GM11168 (cell line): Measurements from ENCODE around the gene TGFBR3.
"Not testable (repeated sequence)": the region's sequence is repeated elsewhere in the genome, so short reads cannot be mapped to it uniquely, and the experiment has no call there.

ENCODE experiments used
- in situ Hi-C: fragments of 300-500 bp; cut with MboI; formaldehyde crosslinking; loops from one replicate; pipeline ENCODE4 v1.12.0; 2022; ENCODE audit warnings: low sequenced_read_pairs; ENCODE audit not compliant: unreplicated experiment

The TGFBR3 gene

GRCh38 chr1:91674107-91674506 is 211.8 kb downstream of the TGFBR3 start:
- in situ Hi-C loops, result no loop called here

DNA sequence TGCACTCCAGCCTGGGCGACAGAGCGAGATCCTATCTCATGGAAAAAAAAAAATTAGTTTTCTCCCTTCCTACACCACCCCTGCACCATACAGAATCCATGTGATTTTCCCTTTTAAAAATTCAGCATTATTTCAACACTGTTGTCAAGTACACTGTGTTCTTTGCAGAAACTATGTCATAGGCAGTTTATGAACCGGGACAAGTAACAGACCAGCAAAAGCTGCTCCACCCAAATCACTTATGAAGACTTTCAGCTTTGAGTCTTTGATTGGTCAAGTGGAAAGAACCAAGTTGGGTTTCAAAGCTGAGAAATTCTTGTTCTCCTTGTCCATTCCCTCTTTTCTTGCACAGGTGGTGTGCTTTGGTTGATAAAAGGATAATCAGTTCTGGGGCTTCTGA is 212.3 kb downstream of the TGFBR3 start:
- in situ Hi-C loops, result no loop called here

DNA sequence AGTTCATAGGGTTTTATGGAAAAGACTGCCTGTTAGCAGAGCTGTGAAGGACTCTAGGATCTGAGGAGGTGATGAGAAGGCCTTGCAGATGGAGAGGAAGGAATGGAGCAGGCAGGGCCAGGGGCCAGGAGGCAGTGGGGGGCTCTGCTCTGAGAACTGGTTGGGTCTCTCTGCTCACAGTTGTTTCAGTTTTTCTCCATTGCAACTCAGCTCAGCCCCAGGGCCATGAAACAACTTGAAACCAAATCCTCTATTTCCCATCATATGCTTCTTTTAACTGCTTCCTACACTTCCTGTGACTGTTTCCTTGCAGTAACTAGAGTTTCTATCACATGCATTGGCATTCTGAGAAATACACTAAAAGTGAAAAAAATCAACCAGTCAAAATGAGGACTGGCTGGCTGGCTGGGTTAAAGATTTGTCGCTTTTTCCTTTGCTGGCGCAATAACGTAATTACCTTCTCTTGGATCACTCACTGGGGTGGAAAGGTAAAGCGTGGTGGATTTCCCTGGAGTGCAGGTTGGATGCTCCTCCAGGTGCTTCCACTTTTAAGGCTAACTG is 213.3 kb downstream of the TGFBR3 start:
- in situ Hi-C loops, result no loop called here

- in situ Hi-C loops, result no loop called here
Measured at GRCh38 chr1:91670781-91671180, 215.2 kb downstream of the TGFBR3 start.

GRCh38 chr1:91669584-91670350 is 216.2 kb downstream of the TGFBR3 start:
- in situ Hi-C loops, result no loop called here

GRCh38 chr1:91666651-91667050 is 219.3 kb downstream of the TGFBR3 start:
- in situ Hi-C loops, result not testable (repeated sequence)

DNA sequence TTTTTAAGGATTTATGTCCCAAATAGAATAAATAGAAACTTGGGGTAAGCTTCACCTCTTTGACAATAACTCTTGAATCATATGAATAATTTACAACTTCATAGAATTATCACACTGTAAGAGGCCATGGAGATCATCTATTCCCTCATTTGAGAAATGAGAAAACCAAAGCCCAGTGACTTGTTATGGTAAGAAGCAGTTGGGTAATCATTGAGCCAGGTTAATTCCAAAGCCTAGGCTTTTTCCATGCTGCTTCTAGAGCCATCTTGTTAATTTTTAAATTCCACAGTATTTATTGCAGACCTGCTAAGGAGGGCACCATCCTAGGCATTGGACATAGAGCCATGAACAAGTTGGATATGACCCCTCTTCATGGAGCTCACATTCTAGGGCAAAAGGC is 224.8 kb downstream of the TGFBR3 start:
- in situ Hi-C loops, result no loop called here

DNA sequence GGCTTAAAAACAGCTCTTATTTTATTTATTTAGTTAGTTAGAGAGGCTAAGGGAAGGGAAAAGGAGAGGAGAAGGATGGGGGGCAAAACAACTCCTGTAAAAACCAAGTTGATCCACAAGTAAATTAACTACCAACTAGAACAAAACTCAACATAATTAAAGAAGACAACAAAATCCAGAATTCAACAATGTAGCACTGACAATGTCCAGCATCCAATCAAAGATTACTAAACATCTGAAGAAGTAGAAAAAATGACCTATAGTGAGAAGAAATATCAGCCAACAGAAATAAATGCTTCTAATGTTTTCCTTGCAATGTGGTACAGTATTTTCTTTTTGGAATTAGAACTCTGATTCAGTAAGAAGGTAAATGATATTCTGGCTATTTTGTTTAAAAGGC is 225.2 kb downstream of the TGFBR3 start:
- in situ Hi-C loops, result no loop called here

- in situ Hi-C loops, result no loop called here
Measured at GRCh38 chr1:91655912-91656449, 230.0 kb downstream of the TGFBR3 start.

DNA sequence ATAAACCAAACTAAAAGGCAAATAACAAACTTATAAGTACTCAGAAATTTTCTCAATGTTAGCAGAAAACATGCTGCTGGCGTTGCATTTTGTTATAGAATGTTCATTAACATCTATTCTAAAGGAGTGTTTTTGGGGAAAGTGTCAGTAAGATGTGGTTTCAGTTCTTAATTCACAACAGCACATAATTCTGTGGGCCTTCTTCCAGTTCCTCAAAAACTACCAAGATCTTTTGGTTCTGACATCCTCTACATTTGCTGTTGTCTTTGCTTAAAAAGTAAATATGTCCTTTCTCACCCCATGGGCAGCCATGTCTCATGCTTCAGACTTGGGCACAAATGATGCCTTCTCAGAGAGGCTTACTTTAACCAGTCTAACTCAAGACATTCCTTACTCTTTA is 232.8 kb downstream of the TGFBR3 start:
- in situ Hi-C loops, result no loop called here

- in situ Hi-C loops, result no loop called here
Measured at GRCh38 chr1:91651661-91652071, 234.3 kb downstream of the TGFBR3 start.

DNA sequence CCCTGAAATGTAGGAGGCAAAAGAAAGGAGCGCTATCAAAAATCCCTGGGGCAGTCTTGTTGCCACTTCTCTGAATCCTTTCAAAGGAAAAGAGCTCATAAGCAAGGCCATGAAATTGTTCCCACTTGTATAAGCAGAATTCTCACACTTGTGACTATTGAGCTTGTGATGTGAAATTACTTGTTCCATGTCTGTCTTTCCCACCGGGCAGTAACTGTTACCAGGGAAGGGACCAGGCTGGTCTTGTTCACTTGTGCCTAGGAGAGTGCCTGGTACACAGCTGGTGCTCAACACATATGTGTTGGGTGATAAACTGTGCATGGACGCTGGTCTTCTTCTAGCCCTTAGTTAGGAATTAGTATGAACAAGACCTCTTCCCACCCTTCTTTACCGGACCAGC is 234.7 kb downstream of the TGFBR3 start:
- in situ Hi-C loops, result no loop called here

DNA sequence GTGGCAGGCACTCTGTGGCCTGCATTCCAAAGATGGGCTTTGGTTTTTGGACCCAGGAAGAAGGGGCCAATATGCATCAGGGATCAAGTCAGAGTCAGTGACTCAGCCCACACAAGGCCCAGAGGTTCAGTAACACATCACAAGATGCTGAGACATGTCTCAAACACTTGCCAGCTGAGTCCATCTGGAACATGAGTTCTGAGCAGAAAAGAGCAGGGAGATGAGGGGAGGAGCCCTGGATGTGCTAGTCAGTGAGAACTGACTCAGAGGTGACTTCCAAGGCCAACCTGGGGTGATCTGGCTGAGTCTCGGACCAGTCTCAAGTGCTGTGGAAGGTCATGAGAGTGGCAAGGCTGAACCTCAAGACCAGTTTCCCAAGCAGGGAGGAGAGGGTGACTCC is 235.2 kb downstream of the TGFBR3 start:
- in situ Hi-C loops, result no loop called here

GRCh38 chr1:91647061-91647460 is 238.9 kb downstream of the TGFBR3 start:
- in situ Hi-C loops, result no loop called here

- in situ Hi-C loops, result no loop called here
Measured at GRCh38 chr1:91645031-91645430, 240.9 kb downstream of the TGFBR3 start.

GRCh38 chr1:91643431-91643830 is 242.5 kb downstream of the TGFBR3 start:
- in situ Hi-C loops, result no loop called here

DNA sequence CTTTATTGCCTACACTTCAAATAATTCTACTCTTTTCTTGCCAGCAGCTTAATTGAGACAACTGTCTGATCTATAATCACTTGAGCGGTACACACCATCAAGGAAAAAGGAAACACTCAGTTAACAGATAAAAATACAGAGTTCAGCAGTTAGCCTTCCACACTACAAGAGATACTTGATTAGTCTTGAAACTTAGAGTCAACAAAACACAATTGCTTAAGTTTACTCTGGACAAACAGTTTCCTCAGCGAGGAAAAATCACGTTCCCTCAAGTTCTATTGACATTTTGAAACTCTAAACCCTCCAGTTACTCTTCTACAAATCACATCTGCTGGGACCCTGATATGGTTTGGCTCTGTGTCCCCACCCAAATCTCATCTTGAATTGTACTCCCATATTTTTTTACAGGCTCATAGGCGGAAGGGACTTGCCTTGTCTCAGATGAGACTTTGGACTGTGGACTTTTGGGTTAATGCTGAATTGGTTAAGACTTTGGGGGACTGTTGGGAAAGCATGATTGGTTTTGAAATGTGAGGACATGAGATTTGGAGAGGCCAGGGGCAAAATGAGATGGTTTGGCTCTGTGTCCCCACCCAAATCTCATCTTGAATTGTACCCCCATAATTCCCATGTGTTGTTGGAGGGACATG is 244.9 kb downstream of the TGFBR3 start:
- in situ Hi-C loops, result no loop called here

GRCh38 chr1:91637539-91637994 is 248.4 kb downstream of the TGFBR3 start:
- in situ Hi-C loops, result no loop called here

GRCh38 chr1:91635763-91636162 is 250.2 kb downstream of the TGFBR3 start:
- in situ Hi-C loops, result no loop called here

GRCh38 chr1:91633438-91633837 is 252.5 kb downstream of the TGFBR3 start:
- in situ Hi-C loops, result no loop called here

DNA sequence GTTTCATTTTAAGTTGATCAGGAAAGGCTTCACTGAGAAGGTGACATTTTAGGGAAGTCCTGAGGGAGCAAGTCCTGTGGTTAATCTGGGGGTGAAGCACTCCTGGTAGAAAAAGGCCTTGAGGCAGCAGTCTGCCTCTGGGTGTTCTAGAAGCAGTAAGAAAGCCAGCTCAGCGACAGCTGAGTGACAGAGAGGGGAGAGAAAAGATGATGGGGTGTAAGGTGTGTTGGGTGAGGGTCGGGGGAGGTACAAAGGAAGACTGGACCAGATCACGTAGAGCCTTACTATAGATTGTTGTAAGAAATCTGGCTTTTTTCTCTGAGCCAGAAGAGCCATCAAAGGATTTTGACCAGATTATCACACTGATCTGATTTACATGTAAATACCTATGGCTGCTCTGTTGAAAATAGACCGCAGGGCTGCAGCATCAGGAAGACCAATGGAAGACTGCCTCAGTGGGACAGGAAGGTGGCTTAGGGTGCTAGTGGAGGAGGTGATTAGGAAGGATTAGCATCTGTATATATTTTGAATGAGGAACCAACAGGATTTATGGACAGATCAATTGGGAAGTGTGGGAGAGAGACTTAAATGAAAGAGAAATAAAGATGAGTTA is 254.1 kb downstream of the TGFBR3 start:
- in situ Hi-C loops, result no loop called here
